Lower leg skin (tissue), 3 donors: Measurements from ENCODE around the gene CEMIP2.

Source experiments
- POLR2A ChIP-seq, 2 donors: fragments of 450-650 bp; IDR thresholded peaks; one replicate each; pipeline ENCODE4 v1.6.1; 2016 to 2017; ENCODE audit warnings: antibody characterized with exemption in 2 of 2, mild to moderate bottlenecking in 1 of 2, moderate library complexity in 1 of 2
- TF ChIP-seq, protein P1 (sequence below), 3 donors: fragments of 450-650 bp; IDR thresholded peaks; one replicate each; pipeline ENCODE4 v1.5.1; 2016; ENCODE audit warnings: antibody characterized with exemption in 3 of 3, mild to moderate bottlenecking in 3 of 3, moderate library complexity in 2 of 3

DNA sequence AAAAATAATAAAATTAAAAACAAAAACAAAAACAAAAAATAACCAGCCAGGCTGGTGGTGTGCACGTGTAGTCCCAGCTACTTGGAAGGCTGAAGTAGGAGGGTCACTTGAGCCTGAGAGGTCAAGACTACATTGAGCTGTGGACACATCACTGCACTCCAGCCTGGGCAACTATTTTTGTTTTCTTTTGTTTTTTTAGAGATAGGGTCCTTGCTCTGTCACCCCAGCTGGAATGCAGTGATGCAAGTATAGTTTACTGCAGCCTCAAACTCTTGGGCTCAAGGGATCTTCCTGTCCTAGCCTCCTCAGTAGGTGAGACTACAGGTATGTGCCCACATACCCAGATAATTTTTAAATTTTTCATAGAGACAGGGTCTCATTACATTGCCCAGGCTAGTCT is 80.6 kb downstream of the CEMIP2 start:
- TF ChIP-seq, protein P1, sequence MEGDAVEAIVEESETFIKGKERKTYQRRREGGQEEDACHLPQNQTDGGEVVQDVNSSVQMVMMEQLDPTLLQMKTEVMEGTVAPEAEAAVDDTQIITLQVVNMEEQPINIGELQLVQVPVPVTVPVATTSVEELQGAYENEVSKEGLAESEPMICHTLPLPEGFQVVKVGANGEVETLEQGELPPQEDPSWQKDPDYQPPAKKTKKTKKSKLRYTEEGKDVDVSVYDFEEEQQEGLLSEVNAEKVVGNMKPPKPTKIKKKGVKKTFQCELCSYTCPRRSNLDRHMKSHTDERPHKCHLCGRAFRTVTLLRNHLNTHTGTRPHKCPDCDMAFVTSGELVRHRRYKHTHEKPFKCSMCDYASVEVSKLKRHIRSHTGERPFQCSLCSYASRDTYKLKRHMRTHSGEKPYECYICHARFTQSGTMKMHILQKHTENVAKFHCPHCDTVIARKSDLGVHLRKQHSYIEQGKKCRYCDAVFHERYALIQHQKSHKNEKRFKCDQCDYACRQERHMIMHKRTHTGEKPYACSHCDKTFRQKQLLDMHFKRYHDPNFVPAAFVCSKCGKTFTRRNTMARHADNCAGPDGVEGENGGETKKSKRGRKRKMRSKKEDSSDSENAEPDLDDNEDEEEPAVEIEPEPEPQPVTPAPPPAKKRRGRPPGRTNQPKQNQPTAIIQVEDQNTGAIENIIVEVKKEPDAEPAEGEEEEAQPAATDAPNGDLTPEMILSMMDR (IDR thresholded peaks at IDR 0.05), result no peak
- TF ChIP-seq POLR2A (IDR thresholded peaks at IDR 0.05), result no peak
